HUDEP-2 (cell line): ENCODE results near the gene ZBTB9.

ENCODE experiments used
- DNase-seq, 76 experiments: peaks; one replicate each; lab custom pipeline; 2025; ENCODE audit not compliant: unreplicated experiment in 76 of 76; lab: John Stamatoyannopoulos, UW

ZBTB9 gene

GRCh38 chr6:33505548-33506370, 51.4 kb downstream of the ZBTB9 start:
- no peak for DNase-seq
